CD4-positive, alpha-beta T cell (primary cell): Measurements from ENCODE around the gene NCKAP5. TPM values are rescaled to one million over a fixed set of nuclear protein-coding genes. Genes with fewer than 3 reads are reported as not detected.
"Not testable (repeated sequence)": the region's sequence is repeated elsewhere in the genome, so short reads cannot be mapped to it uniquely, and the experiment has no call there.

Experiments used
- ATAC-seq: fragments of 200-7000 bp; cut with Tn5 transposase; one replicate; pipeline ENCODE4 v1.10.0; 2022; ENCODE audit warnings: mild to moderate bottlenecking; ENCODE audit not compliant: poor library complexity
- CTCF ChIA-PET: fragments of 350-600 bp; sonication (Branson Sonifier 250); formaldehyde crosslinking; loops from one replicate; lab custom pipeline; 2021; ENCODE audit warnings: antibody characterized with exemption, inconsistent platforms; lab: Charles Lee
- POLR2A ChIA-PET: fragments of 350-600 bp; sonication (Branson Sonifier 250); formaldehyde crosslinking; loops from one replicate; lab custom pipeline; 2021; ENCODE audit warnings: antibody characterized with exemption, inconsistent platforms; lab: Charles Lee
- DNase-seq, 14 experiments: peaks; one replicate each; pipeline ENCODE4 v3.0.0-alpha.2; 2013 to 2020; ENCODE audit warnings: mixed read lengths in 2 of 14
- H3K27ac ChIP-seq, 2 donors: one replicate each; pipeline versions ENCODE4 v1.5.1 to v1.7.0; 2013; ENCODE audit warnings: low read length in 2 of 2, low read depth in 1 of 2, mild to moderate bottlenecking in 1 of 2
- H3K27me3 ChIP-seq, 2 experiments: 1 replicate in 1 of 2; 2 replicates in 1 of 2; pipeline versions ENCODE4 v1.6.1 to v1.7.0; 2013; ENCODE audit warnings: low read length in 2 of 2, control low read depth in 1 of 2, mild to moderate bottlenecking in 1 of 2, moderate library complexity in 1 of 2; ENCODE audit not compliant: insufficient read depth in 2 of 2, control insufficient read depth in 1 of 2
- H3K36me3 ChIP-seq: one replicate; pipeline ENCODE4 v1.6.1; 2013; ENCODE audit warnings: low read length, control low read depth; ENCODE audit not compliant: insufficient read depth
- H3K4me1 ChIP-seq: one replicate; pipeline ENCODE4 v1.6.1; 2013; ENCODE audit warnings: low read length, control low read depth; ENCODE audit not compliant: insufficient read depth
- H3K4me3 ChIP-seq: one replicate; pipeline ENCODE4 v1.5.1; 2013; ENCODE audit warnings: mild to moderate bottlenecking, low read length, moderate library complexity
- H3K9me3 ChIP-seq, 2 experiments: 1 replicate in 1 of 2; 2 replicates in 1 of 2; pipeline versions ENCODE4 v1.6.1 to v1.7.0; 2013; ENCODE audit warnings: low read length in 2 of 2, mild to moderate bottlenecking in 2 of 2, control low read depth in 1 of 2, moderate library complexity in 1 of 2; ENCODE audit not compliant: control insufficient read depth in 1 of 2, insufficient read depth in 1 of 2
- H3K27ac Mint-ChIP-seq: one replicate; pipeline ENCODE4 v1.8.0; 2020; ENCODE audit warnings: mixed read lengths
- H3K27me3 Mint-ChIP-seq: one replicate; pipeline ENCODE4 v1.8.0; 2021; ENCODE audit warnings: mixed read lengths
- H3K36me3 Mint-ChIP-seq: one replicate; pipeline ENCODE4 v1.8.0; 2021; ENCODE audit warnings: low read depth, mixed read lengths
- H3K4me1 Mint-ChIP-seq: one replicate; pipeline ENCODE4 v1.8.0; 2021; ENCODE audit warnings: low read depth, mixed read lengths
- H3K4me3 Mint-ChIP-seq: one replicate; pipeline ENCODE4 v1.8.0; 2020; ENCODE audit warnings: mild to moderate bottlenecking, mixed read lengths
- H3K9me3 Mint-ChIP-seq: one replicate; pipeline ENCODE4 v1.8.0; 2020; ENCODE audit warnings: mixed read lengths
- CTCF ChIP-seq: fragments of 200-600 bp; IDR thresholded peaks from one replicate; pipeline ENCODE4 v1.8.0; 2022; ENCODE audit warnings: antibody characterized with exemption, mild to moderate bottlenecking
- intact Hi-C, 2 experiments: fragments of 100-400 bp; cut with DNase I in 1 of 2; cut with micrococcal nuclease in 1 of 2; formaldehyde crosslinking; loops; one replicate each; pipeline versions ENCODE4 v1.15.1 to v1.9.0; 2023 to 2025; cut with DNase I, micrococcal nuclease
- total RNA-seq, 174 experiments: library from RNA in 2 of 174; stranded (reverse) in 2 of 174; gene quantifications; one replicate each; pipeline ENCODE4 v1.2.3 and lab custom pipeline; 2021 to 2026

Gene NCKAP5
- total RNA-seq, 2 experiments from 2014 or later = not detected

- no peak for DNase-seq
- ChIA-PET CTCF (no interaction called here), POLR2A (no interaction called here)
- Histone ChIP-seq H3K9me3 (peaks cover 0 to 9% of the 10 kb centered on the region in 2 experiments), H3K27ac (no peak overlapping the region), H3K4me1 (no peaks in the 10 kb centered on the region), H3K4me3 (no peak overlapping the region), H3K36me3 (no peaks in the 10 kb centered on the region), H3K27me3 (no peaks in the 10 kb centered on the region)
- H3K4me3 Mint-ChIP-seq = no peak overlapping the region
- no peak for TF ChIP-seq CTCF
- H3K9me3 Mint-ChIP-seq = peaks cover 4% of the 10 kb centered on the region
- no peak for ATAC-seq
- no peaks in the 10 kb centered on the region for H3K36me3 Mint-ChIP-seq
- intact Hi-C loops = no loop called here
- no peaks in the 10 kb centered on the region for H3K27me3 Mint-ChIP-seq
- no peaks in the 10 kb centered on the region for H3K4me1 Mint-ChIP-seq
- no peak overlapping the region for H3K27ac Mint-ChIP-seq
Observed at GRCh38 chr2:132811148-132811915, 756.9 kb downstream of the NCKAP5 start.

GRCh38 chr2:132809962-132810361 lies 758.3 kb downstream of the NCKAP5 start:
- H3K4me3 Mint-ChIP-seq, H3K9me3 Mint-ChIP-seq, H3K27ac ChIP-seq, CTCF ChIA-PET, intact Hi-C loops, H3K27ac Mint-ChIP-seq, H3K9me3 ChIP-seq, H3K4me1 ChIP-seq, H3K36me3 Mint-ChIP-seq, H3K36me3 ChIP-seq, H3K27me3 Mint-ChIP-seq, H3K4me1 Mint-ChIP-seq, POLR2A ChIA-PET, ATAC-seq, H3K4me3 ChIP-seq, H3K27me3 ChIP-seq, DNase-seq: not testable (repeated sequence)

GRCh38 chr2:132804051-132804450 lies 764.2 kb downstream of the NCKAP5 start:
- CTCF ChIA-PET = no interaction called here

More at GRCh38 chr2:132804051-132804450, 764.2 kb downstream of the NCKAP5 start:
- Histone ChIP-seq H3K27me3 (no peaks in the 10 kb centered on the region), H3K4me1 (no peaks in the 10 kb centered on the region), H3K9me3 (no peaks in the 10 kb centered on the region), H3K36me3 (no peaks in the 10 kb centered on the region), H3K4me3 (no peak overlapping the region), H3K27ac (no peak overlapping the region)
- ATAC-seq (no peak), DNase-seq (no peak)
- no peaks in the 10 kb centered on the region for H3K27me3 Mint-ChIP-seq
- intact Hi-C loops = no loop called here
- POLR2A ChIA-PET = no interaction called here
- no peak overlapping the region for H3K4me3 Mint-ChIP-seq
- H3K4me1 Mint-ChIP-seq = no peaks in the 10 kb centered on the region
- no peaks in the 10 kb centered on the region for H3K36me3 Mint-ChIP-seq
- no peak overlapping the region for H3K27ac Mint-ChIP-seq
- peaks cover 7% of the 10 kb centered on the region for H3K9me3 Mint-ChIP-seq
- no peak for TF ChIP-seq CTCF
